Psoas muscle (tissue), 8 donors: ENCODE measurements around the gene DSE. TPM values are rescaled to one million over a fixed set of nuclear protein-coding genes. Genes with fewer than 3 reads are reported as not detected.
A peak's percentile ranks its signal among the peaks of the same experiment; 100 is the strongest.

ENCODE experiments used
- ATAC-seq, 4 donors: fragments of 200-7000 bp; cut with Tn5 transposase; one replicate each; pipeline ENCODE4 v1.9.1; 2020; ENCODE audit warnings: moderate library complexity in 3 of 4, mild to moderate bottlenecking in 2 of 4
- DNase-seq, 2 donors: peaks; one replicate each; pipeline ENCODE4 v3.0.0-alpha.2; 2020
- H3K27ac ChIP-seq: fragments of 200-600 bp; one replicate; pipeline ENCODE4 v1.8.0; 2022
- H3K27me3 ChIP-seq, 3 donors: fragments of 200-600 bp in 1 of 3; one replicate each; pipeline versions ENCODE4 v1.6.1 to v1.8.0; 2013 to 2022; ENCODE audit warnings: low read length in 2 of 3, mild to moderate bottlenecking in 2 of 3, moderate library complexity in 1 of 3; ENCODE audit not compliant: insufficient read depth in 3 of 3
- H3K36me3 ChIP-seq, 2 donors: fragments of 200-600 bp in 1 of 2; one replicate each; pipeline versions ENCODE4 v1.6.1 to v1.8.0; 2013 to 2022; ENCODE audit warnings: low read depth in 1 of 2, mild to moderate bottlenecking in 1 of 2, moderate library complexity in 1 of 2; ENCODE audit not compliant: insufficient read depth in 1 of 2
- H3K4me1 ChIP-seq: fragments of 200-600 bp; one replicate; pipeline ENCODE4 v1.8.0; 2022
- H3K4me3 ChIP-seq: fragments of 200-600 bp; one replicate; pipeline ENCODE4 v1.8.0; 2022; ENCODE audit warnings: mild to moderate bottlenecking
- H3K9me3 ChIP-seq: fragments of 200-600 bp; one replicate; pipeline ENCODE4 v1.8.0; 2022
- CTCF ChIP-seq: fragments of 200-600 bp; IDR thresholded peaks from one replicate; pipeline ENCODE4 v1.8.0; 2022; ENCODE audit warnings: antibody characterized with exemption
- WGBS, 3 donors: extraction: QIAGEN DNeasy Blood & Tissue Kit; methylation state at CpG; one replicate each; pipeline versions ENCODE4 v1.1.6 to v1.1.7; 2013; 5-methylcytosine and 5-hydroxymethylcytosine counted together
- intact Hi-C, 2 donors: fragments of 100-400 bp; cut with DNase I; formaldehyde crosslinking; loops; one replicate each; pipeline versions ENCODE4 v1.11.0 to v1.14.2; 2022
- polyA plus RNA-seq, 3 donors: library from polyadenylated mRNA; stranded (reverse); fragments of 200-250 nt; gene quantifications; one replicate each; pipeline ENCODE4 v1.2.3, GENCODE V29; 2013
- total RNA-seq, 4 donors: library from RNA; stranded (reverse); fragmentation: NEBNext Ultra II Directional in 2 of 4; extraction: Animal tissue kit (Norgen Biotek cat#: 25700) in 2 of 4; gene quantifications; one replicate each; pipeline versions ENCODE4 v1.2.1 to v1.2.4, GENCODE V29; 2021 to 2023
- donor health status: healthy with polysubstance abuse.
- donor health status: DM: no; HTN: no; CAD: no; lungs with moderate emphysema.
- donor health status: Bipolar disorder and iron deficiency.
- donor health status: healthy.
- donor health status: DM: yes; HTN: yes; CAD: no.
- donor health status: DM: no; HTN: no; CAD: no.
- donor health status: DM: no; HTN: no; CAD: no.
- donor health status: DM: yes; HTN: yes; CAD: no.

Gene DSE
- total and polyA plus RNA-seq, 7 donors: 2.3 to 26.7 (median 9.6) TPM

GRCh38 chr6:116409756-116410155 lies 39.0 kb downstream of the DSE start:
- Histone ChIP-seq H3K27me3 (no peaks in the 10 kb centered on the region), H3K36me3 (no peaks in the 10 kb centered on the region), H3K27ac (peak overlapping the region; percentile 86), H3K4me1 (peaks cover 68% of the 10 kb centered on the region), H3K9me3 (no peaks in the 10 kb centered on the region), H3K4me3 (no peak overlapping the region)
- ATAC-seq: no peak
- intact Hi-C loops: loop anchor here (5.0 to 10.0 kb wide), 2 partner anchors 37 to 125 kb away; partner anchors contain the start of gene DSE (in 1 of the 2)
- 57 to 70% (median 68%) methylated on average over 3 of the region's 3 CpGs for WGBS, 3 donors
- DNase-seq: no peak
- TF ChIP-seq CTCF: no peak

- H3K27ac ChIP-seq: peak overlapping the region; percentile 86
- intact Hi-C loops: loop anchor here (5.0 to 10.0 kb wide), 2 partner anchors 39 to 126 kb away; partner anchors contain the start of gene DSE (in 1 of the 2)
- no peak for TF ChIP-seq CTCF
- WGBS, 3 donors: 1 to 5% (median 2%) methylated on average over 4 of the region's 4 CpGs
- no peaks in the 10 kb centered on the region for H3K36me3 ChIP-seq
- H3K4me3 ChIP-seq: peak overlapping the region; percentile 43
- no peaks in the 10 kb centered on the region for H3K27me3 ChIP-seq
- peaks cover 54% of the 10 kb centered on the region for H3K4me1 ChIP-seq
- DNase-seq: peak; percentile 33 to 68
- ATAC-seq: peak; percentile 88 to 97 (median 93)
- no peaks in the 10 kb centered on the region for H3K9me3 ChIP-seq
These were observed 40.5 kb downstream of the DSE start for GRCh38 chr6:116411284-116411623.

- H3K9me3 ChIP-seq: no peaks in the 10 kb centered on the region
- H3K4me3 ChIP-seq: no peak overlapping the region
- DNase-seq (peak; percentile 30 to 56), ATAC-seq (peak; percentile 68 to 70 (median 69))
- peak overlapping the region; percentile 86 for H3K27ac ChIP-seq
- peaks cover 47% of the 10 kb centered on the region for H3K4me1 ChIP-seq
- H3K27me3 ChIP-seq: no peaks in the 10 kb centered on the region
- TF ChIP-seq CTCF: no peak
- no peaks in the 10 kb centered on the region for H3K36me3 ChIP-seq
- intact Hi-C loops: loop anchor here (5.0 to 10.0 kb wide), 2 partner anchors 40 to 127 kb away; partner anchors contain the start of gene DSE (in 1 of the 2)
These were observed 41.5 kb downstream of the DSE start for GRCh38 chr6:116412270-116412669.

- DNase-seq (no peak), ATAC-seq (no peak)
- TF ChIP-seq CTCF: no peak
- H3K27me3 ChIP-seq: no peaks in the 10 kb centered on the region
- intact Hi-C loops: loop anchor here (5.0 to 10.0 kb wide), 2 partner anchors 41 to 129 kb away; partner anchors contain the start of gene DSE (in 1 of the 2)
- H3K27ac ChIP-seq: no peak overlapping the region
- peaks cover 42% of the 10 kb centered on the region for H3K4me1 ChIP-seq
- H3K9me3 ChIP-seq: no peaks in the 10 kb centered on the region
- no peaks in the 10 kb centered on the region for H3K36me3 ChIP-seq
- no peak overlapping the region for H3K4me3 ChIP-seq
- 71 to 91% (median 82%) methylated on average over 1 of the region's 1 CpG for WGBS, 3 donors
These were observed 42.6 kb downstream of the DSE start for GRCh38 chr6:116413357-116413756.

- Histone ChIP-seq H3K4me3 (no peak overlapping the region), H3K27me3 (no peaks in the 10 kb centered on the region), H3K27ac (no peak overlapping the region), H3K9me3 (no peaks in the 10 kb centered on the region), H3K4me1 (peaks cover 8% of the 10 kb centered on the region), H3K36me3 (no peaks in the 10 kb centered on the region)
- intact Hi-C loops: loop anchor here in 1 of 2 donors (5.0 to 10.0 kb wide), 2 partner anchors 45 to 133 kb away; partner anchors contain the start of gene DSE
- DNase-seq (no peak), ATAC-seq (no peak)
- WGBS, 3 donors: 87 to 90% (median 87%) methylated on average over 3 of the region's 3 CpGs
- no peak for TF ChIP-seq CTCF
These were observed 46.9 kb downstream of the DSE start for GRCh38 chr6:116417661-116418060.
